HG03432 (cell line): ENCODE measurements around the gene CPT1B.
A peak's percentile ranks its signal among the peaks of the same experiment; 100 is the strongest.
"Not testable (repeated sequence)": the region's sequence is repeated elsewhere in the genome, so short reads cannot be mapped to it uniquely, and the experiment has no call there.

ENCODE experiments used
- ATAC-seq: cut with Tn5 transposase; IDR thresholded peaks from one replicate; pipeline ENCODE4 v1.9.1; 2021; ENCODE audit warnings: mild to moderate bottlenecking, moderate library complexity; ENCODE audit not compliant: unreplicated experiment

The CPT1B gene

DNA sequence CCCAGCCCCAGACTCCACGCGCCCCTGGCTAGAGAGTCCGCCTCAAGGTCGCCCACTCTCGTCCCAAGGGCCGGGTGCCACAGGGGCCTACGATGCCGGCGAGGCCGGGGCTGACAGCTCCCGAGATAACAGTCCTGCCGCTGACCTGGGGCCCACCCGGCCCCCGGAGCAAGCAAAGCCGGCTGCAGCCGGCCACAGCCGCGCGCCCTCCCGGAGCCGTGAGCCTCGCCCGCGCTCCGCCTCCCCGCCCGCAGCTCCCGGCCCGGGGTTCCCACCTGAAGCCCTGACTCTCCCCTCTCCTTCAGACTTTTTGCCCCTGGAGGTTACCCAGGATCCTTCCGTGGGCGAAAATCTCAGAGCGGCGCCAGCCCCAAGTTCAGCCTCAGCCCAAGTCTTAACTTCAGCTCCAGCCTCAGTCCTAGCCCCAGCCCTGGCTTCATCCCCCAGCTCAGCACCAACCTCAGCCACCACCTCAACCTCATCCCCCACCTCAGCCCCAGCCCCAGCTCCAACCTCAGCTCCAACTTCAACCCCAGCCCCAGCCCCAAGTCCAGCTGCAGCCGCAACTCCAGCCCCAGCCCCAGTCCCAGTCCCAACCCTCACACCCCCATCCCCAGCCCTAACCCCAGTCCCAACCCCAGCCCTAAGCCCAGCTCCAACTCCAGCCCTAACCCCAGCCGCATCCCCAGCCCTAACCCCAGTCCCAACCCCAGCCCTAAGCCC is 30.8 kb downstream of the CPT1B start:
- no peak for ATAC-seq

GRCh38 chr22:50546326-50547262 is 31.6 kb downstream of the CPT1B start:
- ATAC-seq: no peak

GRCh38 chr22:50545522-50546325 is 32.5 kb downstream of the CPT1B start, which contains the start of gene KLHDC7B:
Gene KLHDC7B, plus strand, starts transcription at chr22:50545899. Its CDS starts 345 bp downstream, at chr22:50546244.
- ATAC-seq: no peak

GRCh38 chr22:50544746-50545253 is 33.4 kb downstream of the CPT1B start:
- ATAC-seq: no peak

DNA sequence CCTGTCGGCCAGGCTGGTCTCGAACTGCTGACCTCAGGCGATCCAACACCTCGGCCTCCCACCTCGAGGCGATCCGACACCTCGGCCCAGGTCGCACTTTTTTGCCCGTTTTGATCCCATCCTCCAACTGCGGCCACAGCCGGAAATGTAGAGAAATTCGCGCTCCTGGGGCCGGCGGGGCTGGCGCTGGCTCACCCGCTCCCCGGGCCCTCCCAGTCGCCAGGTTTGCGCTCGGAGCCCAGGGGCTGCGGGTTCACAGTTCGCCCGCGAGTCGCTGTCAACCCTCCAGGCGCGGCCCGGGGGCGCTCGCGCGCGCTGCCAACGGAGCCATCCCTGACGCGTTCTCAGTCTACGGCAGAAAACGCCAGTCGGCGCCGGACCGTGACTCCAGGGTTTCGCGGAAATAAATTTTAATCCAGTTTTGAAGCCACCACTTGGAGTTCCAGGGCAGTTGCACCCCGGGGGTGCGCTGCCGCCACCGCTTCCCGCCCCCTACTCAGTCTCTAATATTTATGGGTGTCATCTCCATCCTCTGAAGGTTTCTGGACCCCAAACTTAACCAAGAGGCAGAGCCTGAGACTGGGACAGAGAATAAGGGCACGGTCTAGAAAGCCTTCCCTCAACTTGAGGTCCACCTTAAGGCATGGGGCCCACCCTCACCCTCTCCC is 34.0 kb downstream of the CPT1B start:
- ATAC-seq: no peak

- no peak for ATAC-seq
These were observed 35.8 kb downstream of the CPT1B start for GRCh38 chr22:50542416-50542927.

GRCh38 chr22:50541667-50542026 is 36.6 kb downstream of the CPT1B start:
- not testable (repeated sequence) for ATAC-seq

GRCh38 chr22:50540381-50540780 is 37.8 kb downstream of the CPT1B start:
- ATAC-seq: no peak

DNA sequence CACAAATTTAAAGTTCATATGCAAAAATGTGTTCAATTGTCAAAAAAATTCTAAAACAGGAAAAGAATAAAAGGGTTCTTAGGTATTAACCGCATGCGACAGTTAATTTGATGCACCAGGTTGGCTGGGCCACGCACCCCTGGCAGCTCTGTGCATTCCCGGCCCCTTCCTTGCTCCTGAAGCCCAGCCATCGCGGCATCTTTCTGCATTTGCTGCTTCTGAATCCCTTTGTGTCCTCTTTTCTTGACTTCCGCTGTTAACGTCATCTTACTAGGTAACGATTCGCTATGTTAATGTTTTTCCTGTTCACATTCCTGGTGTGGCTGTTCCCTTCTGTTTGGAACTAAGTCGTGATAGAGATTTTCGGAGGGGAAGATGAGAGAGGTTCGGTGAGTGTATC is 40.5 kb downstream of the CPT1B start:
- no peak for ATAC-seq

DNA sequence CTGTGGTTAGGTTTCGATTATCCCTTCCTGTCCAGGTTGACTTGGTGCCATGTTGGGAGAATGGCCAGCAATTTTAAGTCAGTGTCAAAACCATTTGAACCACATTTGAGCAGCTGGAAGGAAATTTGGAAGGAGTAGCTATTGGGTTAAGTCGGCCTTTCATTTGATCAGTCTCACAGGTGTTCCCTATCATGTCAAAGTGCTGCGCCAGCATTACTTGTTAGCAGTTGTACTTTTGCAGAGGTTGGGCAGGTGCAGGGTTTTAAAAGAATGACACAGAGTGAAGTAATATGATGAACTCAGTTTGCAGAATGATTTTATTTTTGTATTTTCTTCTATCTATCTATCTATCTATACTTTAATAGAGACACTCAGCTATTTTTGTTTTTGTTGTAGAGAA is 42.0 kb downstream of the CPT1B start:
- ATAC-seq: no peak

GRCh38 chr22:50535113-50535512 is 43.1 kb downstream of the CPT1B start:
- no peak for ATAC-seq

GRCh38 chr22:50533856-50534711 is 44.1 kb downstream of the CPT1B start:
- ATAC-seq: not testable (repeated sequence)

DNA sequence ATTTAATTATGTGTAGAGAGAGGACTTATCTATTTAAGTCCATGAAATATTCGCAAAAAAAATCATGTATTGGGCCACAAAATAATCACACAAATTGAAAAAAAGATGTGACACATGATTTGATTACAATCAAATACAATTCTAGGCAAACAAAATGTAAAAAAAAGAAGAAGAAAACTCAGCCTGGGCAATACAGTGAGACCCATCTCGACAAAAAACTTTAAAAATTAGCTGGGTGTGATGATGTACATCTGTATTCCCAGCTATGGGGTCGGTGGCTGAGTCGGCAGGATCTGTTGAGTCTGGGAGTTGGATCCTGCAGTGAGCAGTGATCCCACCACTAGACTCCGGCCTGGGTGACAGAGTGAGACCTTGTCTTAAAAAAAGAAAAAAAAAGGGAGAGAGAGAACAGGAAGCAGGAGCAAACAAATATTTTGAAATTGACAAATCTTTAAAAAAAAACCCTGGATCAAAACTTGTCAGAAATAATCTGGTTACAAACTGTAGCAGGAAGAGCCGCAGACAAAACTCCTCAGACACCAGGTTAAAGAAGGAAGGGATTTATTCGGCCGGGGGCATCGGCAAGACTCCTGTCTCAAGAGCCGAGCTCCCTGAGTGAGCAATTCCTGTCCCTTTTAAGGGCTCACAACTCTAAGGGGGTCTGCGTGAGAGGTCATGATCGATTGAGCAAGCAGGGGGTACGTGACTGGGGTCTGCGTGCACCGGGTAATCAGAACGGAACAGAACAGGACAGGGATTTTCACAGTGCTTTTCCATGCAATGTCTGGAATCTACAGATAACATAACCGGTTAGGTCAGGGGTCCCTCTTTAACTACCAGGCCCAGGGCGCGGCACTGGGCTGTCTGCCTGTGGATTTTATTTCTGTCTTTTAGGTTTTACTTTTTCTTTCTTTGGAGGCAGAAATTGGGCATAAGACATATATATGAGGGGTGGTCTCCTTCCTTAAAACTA is 45.1 kb downstream of the CPT1B start:
- ATAC-seq: no peak

DNA sequence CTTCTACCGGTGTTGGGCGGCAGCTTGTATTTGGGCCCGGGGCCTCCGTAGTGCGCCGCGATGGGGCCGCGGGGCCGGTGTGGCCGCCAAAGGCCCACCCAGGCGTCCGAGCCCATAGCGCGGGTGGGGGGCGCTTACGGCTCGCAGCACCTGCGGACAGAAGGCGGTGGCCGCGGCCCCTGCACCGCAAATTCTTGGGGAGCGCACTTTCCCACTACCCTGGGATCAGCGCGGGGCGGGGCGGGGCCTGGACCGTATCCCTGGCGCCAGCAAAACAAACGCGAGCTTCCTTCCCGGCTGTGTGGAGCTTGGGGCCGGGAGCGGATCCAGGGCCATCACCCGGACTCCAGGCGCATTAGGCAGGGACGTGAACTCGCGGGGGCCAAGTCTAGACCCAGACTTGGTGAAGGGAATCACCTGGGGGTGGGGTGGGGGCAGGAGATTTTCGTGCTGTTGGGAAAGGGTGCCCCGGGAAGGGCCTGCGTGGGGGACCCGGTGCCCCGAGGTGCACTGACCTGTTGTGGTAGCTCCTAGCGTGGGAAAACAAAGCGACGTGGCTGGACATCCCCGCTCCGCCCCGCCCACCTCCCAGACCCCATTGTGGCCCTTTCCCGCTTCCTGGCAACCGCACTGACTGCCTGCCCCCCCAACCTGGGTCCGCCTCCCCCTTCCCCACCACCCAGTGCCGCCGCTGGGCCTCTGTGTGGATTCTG is 46.1 kb downstream of the CPT1B start:
- no peak for ATAC-seq

GRCh38 chr22:50531546-50531961 is 46.7 kb downstream of the CPT1B start:
- peak; percentile 25 for ATAC-seq

- ATAC-seq: no peak
These were observed 47.2 kb downstream of the CPT1B start for GRCh38 chr22:50530877-50531545.

DNA sequence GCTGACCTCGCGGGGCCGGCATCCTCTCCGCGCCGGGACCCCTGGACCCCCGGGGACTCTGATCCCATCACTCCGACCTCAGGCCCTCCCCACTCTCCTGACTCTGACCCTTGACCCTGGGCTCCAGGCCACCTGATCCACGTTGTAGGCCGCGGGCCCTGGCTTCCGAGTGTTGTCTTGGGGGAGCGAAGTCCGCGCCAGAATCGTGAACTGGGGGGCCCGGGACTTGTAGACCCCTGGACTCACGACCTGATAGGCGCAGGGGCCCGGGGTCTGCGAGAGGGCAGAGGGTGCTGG is 47.7 kb downstream of the CPT1B start:
- ATAC-seq: no peak
